Stimulated activated CD4-positive, alpha-beta T cell treated with anti-CD3 and anti-CD28 coated beads, Interleukin-4, amount 100 ng/mL, for 1 hour (primary cell): ENCODE measurements around the gene PLAC8L1.
"Not testable (repeated sequence)": the region's sequence is repeated elsewhere in the genome, so short reads cannot be mapped to it uniquely, and the experiment has no call there.

Source experiments
- DNase-seq: peaks from one replicate; pipeline ENCODE4 v3.0.0-alpha.2; 2020

The PLAC8L1 gene, protein sequence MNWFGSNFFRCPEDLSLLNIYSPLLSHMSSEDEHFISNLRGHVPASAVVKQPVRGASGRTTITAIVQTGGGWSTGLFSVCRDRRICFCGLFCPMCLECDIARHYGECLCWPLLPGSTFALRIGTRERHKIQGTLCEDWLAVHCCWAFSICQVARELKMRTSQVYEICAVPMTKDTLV

GRCh38 chr5:146105477-146105876 is at the start of gene PLAC8L1:
TSS of gene PLAC8L1 (minus strand) at chr5:146105577. CDS start at chr5:146104311, 1,266 bp downstream.
- DNase-seq, result no peak

- DNase-seq, result no peak
Measured at GRCh38 chr5:146151970-146152369, 46.6 kb upstream of the PLAC8L1 start.

GRCh38 chr5:146137967-146138403 is 32.6 kb upstream of the PLAC8L1 start:
- DNase-seq, result no peak

GRCh38 chr5:146130440-146131045 is 25.2 kb upstream of the PLAC8L1 start:
- no peak for DNase-seq

- DNase-seq, result no peak
Measured at GRCh38 chr5:146126068-146126467, 20.7 kb upstream of the PLAC8L1 start.

GRCh38 chr5:146124580-146124979 is 19.2 kb upstream of the PLAC8L1 start:
- DNase-seq, result no peak

- not testable (repeated sequence) for DNase-seq
Measured at GRCh38 chr5:146121451-146121850, 16.1 kb upstream of the PLAC8L1 start.

DNA sequence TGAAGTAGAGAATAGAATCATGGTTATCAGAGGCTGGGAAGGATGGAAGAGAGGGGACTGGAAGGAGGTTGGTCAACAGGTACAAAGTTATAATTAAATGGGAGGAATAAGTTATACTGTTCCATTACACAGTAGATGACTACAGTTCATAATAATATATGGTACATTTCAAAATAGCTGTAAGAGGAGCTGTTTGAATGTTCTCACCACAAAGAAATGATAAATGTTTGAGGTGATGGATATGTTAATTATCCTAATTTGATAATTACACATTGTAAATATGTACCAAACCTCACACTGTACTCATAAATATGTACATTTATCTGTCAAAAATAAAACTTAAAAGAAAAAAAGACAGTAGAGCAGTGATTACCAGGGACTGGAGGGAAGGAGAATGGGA is 12.9 kb upstream of the PLAC8L1 start:
- DNase-seq, result no peak

DNA sequence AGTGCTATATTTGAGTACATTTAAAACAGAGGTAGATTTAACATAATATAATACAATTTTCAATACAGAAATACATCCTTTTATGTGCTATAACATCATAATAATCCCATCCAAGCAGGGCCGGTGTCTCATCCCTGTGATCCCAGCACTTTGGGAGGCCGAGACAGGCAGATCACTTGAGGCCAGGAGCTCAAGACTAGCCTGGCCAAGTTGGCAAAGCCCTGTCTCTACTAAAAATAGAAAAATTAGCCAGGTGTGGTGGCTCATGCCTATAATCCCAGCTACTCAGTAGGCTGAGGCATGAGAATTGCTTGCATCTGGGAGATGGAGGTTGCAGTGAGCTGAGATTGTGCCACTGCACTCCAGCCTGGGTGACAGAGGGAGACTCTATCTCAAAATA is 11.8 kb upstream of the PLAC8L1 start:
- DNase-seq, result not testable (repeated sequence)

DNA sequence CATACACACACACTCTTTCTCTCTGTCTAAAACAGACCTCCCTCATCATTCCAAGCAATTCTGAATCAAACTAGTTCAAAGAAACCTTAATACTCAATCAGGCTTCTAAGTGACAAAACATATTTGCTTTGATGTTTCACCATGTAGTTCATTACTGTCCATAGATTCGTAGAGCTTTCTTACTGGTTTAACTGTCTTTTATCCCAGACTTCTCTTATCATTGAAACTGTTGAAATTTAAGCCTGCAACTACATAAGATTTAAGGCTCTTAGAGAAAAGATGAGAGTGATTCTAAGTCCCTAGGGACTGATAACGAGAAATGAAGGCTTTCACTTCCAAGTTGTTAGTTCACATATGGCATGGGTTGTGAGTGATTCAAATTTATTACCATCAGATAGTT is 11.0 kb upstream of the PLAC8L1 start:
- no peak for DNase-seq

DNA sequence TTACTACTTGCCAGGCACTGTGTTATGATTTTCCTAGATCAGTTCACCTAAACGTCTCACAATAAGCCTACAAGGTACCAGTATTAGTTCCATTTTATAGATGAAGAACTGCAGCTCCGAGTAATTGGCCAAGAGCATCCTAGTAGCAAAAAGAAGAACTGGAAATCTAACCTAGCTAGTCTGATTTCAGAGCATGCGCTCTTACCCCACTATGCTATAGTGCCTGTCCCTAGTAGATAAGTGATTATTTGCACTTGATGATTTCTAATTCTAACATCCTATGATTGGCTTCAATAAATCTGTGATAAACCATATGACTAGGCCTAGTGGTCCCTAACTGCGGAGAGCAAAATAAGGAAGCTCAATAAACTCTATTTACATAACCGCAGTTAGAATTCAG is 7.1 kb upstream of the PLAC8L1 start:
- DNase-seq, result no peak

- no peak for DNase-seq
Measured at GRCh38 chr5:146111409-146111808, 6.0 kb upstream of the PLAC8L1 start.

GRCh38 chr5:146109379-146109778 is 4.0 kb upstream of the PLAC8L1 start:
- DNase-seq, result no peak

- not testable (repeated sequence) for DNase-seq
Measured at GRCh38 chr5:146108870-146109269, 3.5 kb upstream of the PLAC8L1 start.

DNA sequence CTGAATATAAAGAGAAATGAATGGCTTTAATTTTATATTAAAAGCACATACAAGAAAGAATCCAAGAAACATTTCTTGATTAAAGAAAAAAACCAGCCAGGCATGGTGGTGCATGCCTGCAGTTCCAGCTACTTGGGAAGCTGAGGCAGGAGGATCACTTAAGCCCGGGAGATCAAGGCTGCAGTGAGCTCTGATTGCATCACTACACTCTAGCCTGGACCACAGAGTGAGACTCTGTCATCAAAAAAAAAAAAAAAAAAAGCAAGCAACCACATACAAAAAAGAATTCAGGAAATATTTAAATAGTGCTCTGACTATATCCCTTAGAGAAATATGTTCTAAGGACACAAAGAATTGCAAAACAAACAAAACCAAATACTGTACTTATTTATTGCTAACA is 2.5 kb upstream of the PLAC8L1 start:
- DNase-seq, result no peak

- no peak for DNase-seq
Measured at GRCh38 chr5:146103594-146103993, 1.8 kb downstream of the PLAC8L1 start.

GRCh38 chr5:146101646-146102045 is 3.7 kb downstream of the PLAC8L1 start:
- DNase-seq, result no peak

- DNase-seq, result no peak
Measured at GRCh38 chr5:146098047-146098446, 7.3 kb downstream of the PLAC8L1 start.

- no peak for DNase-seq
Measured at GRCh38 chr5:146091881-146092280, 13.5 kb downstream of the PLAC8L1 start.

- no peak for DNase-seq
Measured at GRCh38 chr5:146089287-146089686, 16.1 kb downstream of the PLAC8L1 start.

DNA sequence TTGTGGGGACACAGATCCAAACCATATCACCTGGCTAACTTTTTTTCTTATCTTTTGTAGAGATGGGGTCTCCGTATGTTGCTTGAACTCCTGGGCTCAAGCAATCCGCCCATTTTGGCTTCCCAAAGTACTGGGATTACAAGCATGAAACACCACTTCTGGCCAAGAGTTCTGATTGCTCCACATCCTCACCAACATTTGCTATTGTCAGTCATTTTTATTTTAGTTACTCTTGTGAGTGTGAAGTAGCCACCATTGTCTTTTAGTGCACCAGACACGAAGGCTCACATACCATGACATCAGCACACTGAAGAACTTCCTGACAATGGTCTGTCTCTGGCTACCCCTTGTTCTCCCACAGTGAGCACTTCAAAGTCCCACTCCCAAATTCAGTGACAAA is 17.3 kb downstream of the PLAC8L1 start:
- DNase-seq, result no peak

- no peak for DNase-seq
Measured at GRCh38 chr5:146084376-146084775, 21.0 kb downstream of the PLAC8L1 start.

DNA sequence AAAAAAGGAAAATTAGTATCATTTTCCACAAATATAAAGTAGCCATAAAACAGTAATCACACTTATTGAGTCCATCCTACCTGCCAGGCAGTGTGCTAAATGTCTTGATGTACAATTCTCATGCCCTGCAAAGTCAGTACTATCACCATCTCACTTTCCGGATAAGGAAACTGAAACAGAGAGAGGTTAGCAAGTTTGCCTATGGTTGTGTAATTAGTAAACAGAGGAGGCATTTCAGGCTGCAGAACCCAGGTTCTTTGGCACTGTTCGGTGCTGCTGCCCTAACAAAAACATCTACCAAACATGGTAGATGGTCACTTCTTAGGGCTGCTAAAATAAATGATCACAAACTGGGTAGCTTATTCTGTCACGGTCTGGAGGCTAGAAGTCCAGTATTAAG is 22.6 kb downstream of the PLAC8L1 start:
- DNase-seq, result no peak

DNA sequence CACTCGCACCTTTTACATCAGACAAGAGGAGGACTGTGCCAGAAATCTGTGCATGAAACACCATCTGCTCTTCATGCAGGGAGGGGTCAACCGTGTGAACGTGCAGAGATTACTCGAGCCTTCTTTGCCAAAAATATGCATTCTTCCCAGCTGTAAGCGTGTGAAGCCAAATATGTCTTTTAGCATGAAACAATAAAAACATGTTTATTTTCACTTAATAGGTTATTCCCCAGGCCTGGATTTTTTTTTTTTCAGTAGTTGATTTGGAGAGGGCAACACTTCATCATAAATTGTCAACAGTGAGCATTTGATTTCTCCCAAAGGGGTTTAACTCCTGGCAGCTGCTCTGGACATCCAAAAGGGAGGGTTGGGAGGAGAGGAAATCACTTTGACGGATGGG is 23.8 kb downstream of the PLAC8L1 start:
- DNase-seq, result no peak
